Measurements from ENCODE around the gene SPOCK2.

GRCh38 chr10:72081772-72082590, 6.4 kb downstream of the SPOCK2 start:
- TF ChIP-seq CEBPB (IDR thresholded peaks at IDR 0.05; ENCODE audit: low read depth, low read length): no peak
- no peak for TF ChIP-seq POLR2A (IDR thresholded peaks at IDR 0.05; ENCODE audit: low read depth, low read length)
- no peak for TF ChIP-seq CTCF (conservative IDR thresholded peaks at IDR 0.05; ENCODE audit: low read depth, low read length)
- TF ChIP-seq FOS (IDR thresholded peaks at IDR 0.05; ENCODE audit: low read depth, low read length): no peak
- no peak for TF ChIP-seq USF2 (IDR thresholded peaks at IDR 0.05; ENCODE audit: low read depth, low read length)
- TF ChIP-seq RFX5 (IDR thresholded peaks at IDR 0.05; ENCODE audit: low read depth, low read length): no peak
